HG02678 (cell line): ENCODE measurements around the gene TRAPPC14.
"Not testable (repeated sequence)": the region's sequence is repeated elsewhere in the genome, so short reads cannot be mapped to it uniquely, and the experiment has no call there.

Experiments used
- ATAC-seq: cut with Tn5 transposase; IDR thresholded peaks from one replicate; pipeline ENCODE4 v1.9.1; 2021; ENCODE audit warnings: mild to moderate bottlenecking, moderate library complexity; ENCODE audit not compliant: unreplicated experiment

The TRAPPC14 gene

GRCh38 chr7:100158229-100159098 is at the start of gene TRAPPC14:
Gene TRAPPC14 (minus strand): TSS chr7:100158723. CDS start chr7:100158499, 224 bp downstream.
- peak; percentile 80 for ATAC-seq

GRCh38 chr7:100204454-100204853 is 45.9 kb upstream of the TRAPPC14 start:
- no peak for ATAC-seq

DNA sequence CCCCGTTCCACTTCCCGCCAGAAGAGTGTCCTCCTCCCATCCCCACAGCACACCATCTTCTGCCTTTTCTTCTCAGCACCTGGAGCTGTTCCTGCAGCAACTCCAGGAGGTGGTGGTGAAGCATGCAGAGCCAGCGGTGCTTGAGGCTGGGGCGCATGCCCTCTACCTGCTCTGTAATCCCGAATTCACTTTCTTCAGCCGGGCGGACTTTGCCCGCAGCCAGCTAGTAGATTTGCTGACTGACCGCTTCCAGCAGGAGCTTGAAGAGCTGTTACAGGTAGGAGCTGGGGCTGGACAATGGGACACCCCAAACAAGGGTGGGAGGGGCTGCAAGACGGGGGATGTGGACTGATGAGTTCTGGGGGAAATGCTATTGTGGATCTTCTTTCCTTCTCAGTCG is 42.2 kb upstream of the TRAPPC14 start:
- no peak for ATAC-seq

GRCh38 chr7:100198266-100198665 is 39.7 kb upstream of the TRAPPC14 start:
- no peak for ATAC-seq

GRCh38 chr7:100195901-100196322 is 37.4 kb upstream of the TRAPPC14 start:
- not testable (repeated sequence) for ATAC-seq

DNA sequence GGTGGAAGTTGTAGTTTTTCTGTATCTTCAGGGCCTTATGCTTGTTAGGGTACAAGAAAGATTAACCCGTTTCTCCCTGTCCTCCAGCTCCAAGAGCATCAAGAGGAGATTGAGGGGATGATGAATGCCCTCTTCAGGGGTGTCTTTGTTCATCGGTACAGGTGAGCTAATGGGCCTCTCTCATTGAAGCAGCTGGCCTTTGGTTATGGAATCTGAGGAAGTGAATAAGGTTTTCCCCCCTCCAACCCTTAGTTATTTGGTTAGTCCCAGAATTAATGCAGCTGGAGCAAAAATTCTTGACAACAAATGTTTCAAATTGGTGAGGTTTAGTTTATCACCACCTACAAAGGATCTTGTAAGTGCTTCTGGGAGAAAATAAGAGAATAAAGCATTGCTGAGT is 36.7 kb upstream of the TRAPPC14 start:
- ATAC-seq = no peak

DNA sequence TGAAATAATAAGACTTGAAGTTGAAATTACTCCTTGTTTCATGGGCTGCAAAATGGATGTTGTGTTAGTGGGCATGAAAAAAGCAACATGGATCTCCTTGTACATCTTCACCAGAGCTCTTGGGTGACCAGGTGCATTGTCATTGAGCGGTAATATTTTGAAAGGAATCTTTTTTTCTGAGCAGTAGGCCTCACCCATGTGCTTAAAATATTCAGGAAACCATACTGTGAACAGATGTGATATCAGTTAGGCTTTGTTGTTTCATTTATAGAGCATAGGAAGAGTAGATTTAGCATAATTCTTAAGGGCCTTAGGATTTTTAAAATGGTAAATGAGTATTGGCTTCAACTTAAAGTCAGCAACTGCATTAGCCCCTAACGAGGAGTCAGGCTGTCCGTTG is 34.4 kb upstream of the TRAPPC14 start:
- ATAC-seq = no peak

- not testable (repeated sequence) for ATAC-seq
Observed at GRCh38 chr7:100192281-100192862, 33.8 kb upstream of the TRAPPC14 start.

DNA sequence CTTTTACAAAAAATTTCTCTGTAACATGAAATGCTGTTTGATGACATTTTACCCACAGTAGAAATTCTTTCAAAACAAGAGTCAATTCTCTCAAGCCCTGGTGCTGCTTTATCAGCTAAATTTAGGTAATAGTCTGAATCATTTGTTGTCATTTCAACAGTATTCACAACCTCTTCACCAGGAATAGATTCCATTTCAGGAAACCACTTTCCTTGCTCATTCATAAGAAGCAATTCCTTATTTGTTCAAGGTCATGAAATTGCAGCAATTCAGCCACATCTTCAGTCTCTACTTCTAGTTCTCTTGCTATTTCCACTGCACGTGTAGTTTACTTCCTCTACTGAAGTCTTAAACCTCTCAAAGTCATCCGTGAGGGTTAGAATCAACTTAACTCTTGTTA is 33.3 kb upstream of the TRAPPC14 start:
- no peak for ATAC-seq

DNA sequence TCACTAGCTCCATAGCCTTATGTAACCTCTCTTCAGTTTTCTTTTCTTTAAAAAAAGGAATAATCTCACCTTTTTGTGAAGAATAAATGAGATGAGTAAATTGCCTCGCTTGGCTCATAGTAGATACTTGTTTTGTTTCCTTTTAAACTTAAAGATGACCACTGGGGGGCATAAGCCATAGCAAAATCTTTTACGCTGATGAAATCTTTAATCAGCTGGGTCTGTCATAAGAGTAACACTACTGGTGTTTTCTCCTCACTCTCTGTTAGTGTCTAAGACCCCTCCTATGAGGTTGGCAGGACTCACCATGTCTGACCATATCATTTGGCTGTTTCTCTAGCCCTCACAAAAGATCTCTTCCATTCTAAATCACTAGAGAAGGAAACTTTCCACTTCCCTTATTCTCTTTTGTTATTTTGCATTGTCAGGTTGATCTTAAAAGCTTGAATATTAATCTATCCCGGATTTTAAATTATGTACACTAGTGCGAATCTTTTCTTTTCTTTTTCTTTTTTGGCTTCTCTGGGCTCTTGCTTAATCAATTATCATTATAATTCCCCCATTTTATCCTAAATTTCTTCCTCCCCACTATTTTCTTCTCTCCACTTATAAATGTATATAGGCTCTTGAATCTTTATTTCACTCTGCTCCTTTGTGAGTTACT is 31.7 kb upstream of the TRAPPC14 start:
- ATAC-seq = no peak

GRCh38 chr7:100189061-100189460 is 30.5 kb upstream of the TRAPPC14 start:
- no peak for ATAC-seq

DNA sequence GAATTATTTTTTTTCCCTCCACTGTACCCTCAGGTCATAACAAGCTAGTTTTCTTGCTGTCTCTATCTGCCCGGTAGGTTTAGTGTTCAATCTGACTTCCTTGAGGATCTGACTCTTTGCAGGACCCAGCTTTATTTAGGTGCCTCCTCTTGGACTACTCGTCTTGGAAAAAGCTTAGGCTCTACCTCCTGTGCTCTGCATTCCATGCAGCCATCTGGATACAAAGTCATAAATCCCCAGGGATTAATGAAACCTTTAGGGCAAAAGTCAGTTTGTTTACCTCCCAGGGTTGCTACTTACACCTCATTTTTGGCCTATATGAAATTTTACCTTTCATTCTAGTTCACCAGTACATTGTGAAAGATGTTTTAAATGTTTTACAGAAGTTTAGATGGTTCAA is 27.2 kb upstream of the TRAPPC14 start:
- no peak for ATAC-seq

- ATAC-seq = not testable (repeated sequence)
Observed at GRCh38 chr7:100183090-100183489, 24.6 kb upstream of the TRAPPC14 start.

GRCh38 chr7:100182616-100183015 is 24.1 kb upstream of the TRAPPC14 start:
- ATAC-seq = not testable (repeated sequence)

DNA sequence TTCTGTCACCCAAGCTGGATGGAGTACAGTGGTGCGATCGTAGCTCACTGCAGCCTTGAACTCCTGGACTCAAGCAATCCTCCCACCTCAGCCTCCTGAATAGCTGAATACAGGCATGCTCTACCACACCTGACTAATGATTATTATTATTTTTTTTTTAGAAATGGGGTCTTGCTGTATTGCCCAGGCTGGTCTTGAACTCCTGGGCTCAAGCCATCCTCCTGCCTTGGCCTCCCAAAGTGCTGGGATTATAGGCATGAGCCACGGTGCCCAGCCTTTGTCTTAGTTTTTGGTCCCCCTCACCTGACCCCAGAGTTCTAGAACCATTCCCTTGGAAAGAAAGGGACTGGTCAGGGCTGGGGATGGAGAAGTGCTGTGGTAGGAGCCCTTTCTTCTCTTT is 21.6 kb upstream of the TRAPPC14 start:
- not testable (repeated sequence) for ATAC-seq

GRCh38 chr7:100177045-100178001 is 18.8 kb upstream of the TRAPPC14 start, which contains the start of the genes GPC2 and STAG3:
Gene GPC2 (minus strand): TSS chr7:100177381. CDS start chr7:100177199, 182 bp downstream.
Gene STAG3 (plus strand): TSS chr7:100177918. CDS start chr7:100180557, 2,639 bp downstream.
- ATAC-seq = peak; percentile 94

- ATAC-seq = no peak
Observed at GRCh38 chr7:100176096-100177044, 17.8 kb upstream of the TRAPPC14 start.

- ATAC-seq = no peak
Observed at GRCh38 chr7:100175296-100175935, 16.9 kb upstream of the TRAPPC14 start.

DNA sequence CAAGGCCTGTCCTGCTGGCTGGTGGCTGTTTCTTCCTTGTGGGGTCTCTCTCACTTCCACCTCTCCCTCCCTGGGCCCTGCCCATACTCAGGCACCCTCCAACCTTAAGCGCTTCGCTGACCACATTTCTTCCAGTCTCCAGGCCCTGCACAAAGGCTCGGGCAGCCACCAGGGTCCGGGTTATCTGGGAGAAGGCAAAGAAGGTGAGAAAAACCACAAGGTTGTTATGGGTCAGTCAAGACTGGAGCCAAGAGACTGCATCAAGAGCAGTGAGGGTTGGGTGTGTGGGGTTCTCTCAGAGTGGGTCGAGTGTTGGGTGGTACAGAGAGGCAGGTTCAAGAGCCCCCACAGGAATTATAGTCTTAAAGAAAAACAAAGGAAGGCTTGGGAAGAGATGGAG is 16.1 kb upstream of the TRAPPC14 start:
- ATAC-seq = no peak
